Measurements from ENCODE around the gene TOP2B. TPM values are rescaled to one million over a fixed set of nuclear protein-coding genes. Genes with fewer than 3 reads are reported as not detected.

The TOP2B gene
- total RNA-seq, 6 donors from 2014 or later, result 67.7 to 168 (median 75.6) TPM

DNA sequence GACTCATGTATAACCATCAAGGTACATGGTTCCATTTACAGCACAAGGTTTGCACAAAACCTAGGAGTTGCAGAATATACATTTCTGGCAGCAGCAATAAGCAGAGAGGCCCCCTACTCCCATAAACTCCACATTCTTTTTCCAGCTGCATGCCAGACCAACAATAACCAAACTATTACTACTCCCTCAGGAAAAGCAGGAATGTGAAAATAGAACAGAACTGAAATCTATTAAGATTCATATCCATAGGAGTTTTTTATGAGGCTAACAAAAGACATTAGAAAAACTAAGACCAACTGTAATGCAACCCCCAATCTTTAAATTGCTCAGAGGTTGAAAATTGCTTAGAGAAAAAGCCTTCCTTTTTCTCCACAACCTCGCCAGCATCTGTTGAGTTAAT lies 27.6 kb upstream of the TOP2B start:
- no peaks in the 10 kb centered on the region for H3K36me3 ChIP-seq
- no peaks in the 10 kb centered on the region for H3K9me3 ChIP-seq
- TF ChIP-seq POLR2A (IDR thresholded peaks at IDR 0.05) (no peak), POLR2AphosphoS5 (IDR thresholded peaks at IDR 0.05) (no peak), EP300 (IDR thresholded peaks at IDR 0.05) (no peak)
- TF ChIP-seq, protein P1, sequence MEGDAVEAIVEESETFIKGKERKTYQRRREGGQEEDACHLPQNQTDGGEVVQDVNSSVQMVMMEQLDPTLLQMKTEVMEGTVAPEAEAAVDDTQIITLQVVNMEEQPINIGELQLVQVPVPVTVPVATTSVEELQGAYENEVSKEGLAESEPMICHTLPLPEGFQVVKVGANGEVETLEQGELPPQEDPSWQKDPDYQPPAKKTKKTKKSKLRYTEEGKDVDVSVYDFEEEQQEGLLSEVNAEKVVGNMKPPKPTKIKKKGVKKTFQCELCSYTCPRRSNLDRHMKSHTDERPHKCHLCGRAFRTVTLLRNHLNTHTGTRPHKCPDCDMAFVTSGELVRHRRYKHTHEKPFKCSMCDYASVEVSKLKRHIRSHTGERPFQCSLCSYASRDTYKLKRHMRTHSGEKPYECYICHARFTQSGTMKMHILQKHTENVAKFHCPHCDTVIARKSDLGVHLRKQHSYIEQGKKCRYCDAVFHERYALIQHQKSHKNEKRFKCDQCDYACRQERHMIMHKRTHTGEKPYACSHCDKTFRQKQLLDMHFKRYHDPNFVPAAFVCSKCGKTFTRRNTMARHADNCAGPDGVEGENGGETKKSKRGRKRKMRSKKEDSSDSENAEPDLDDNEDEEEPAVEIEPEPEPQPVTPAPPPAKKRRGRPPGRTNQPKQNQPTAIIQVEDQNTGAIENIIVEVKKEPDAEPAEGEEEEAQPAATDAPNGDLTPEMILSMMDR (IDR thresholded peaks at IDR 0.05), result no peak
- H3K27ac ChIP-seq, result no peak overlapping the region
- H3K4me3 ChIP-seq, result no peak overlapping the region
- no peaks in the 10 kb centered on the region for H3K27me3 ChIP-seq
- WGBS, 2 donors, result 74% methylated on average over 1 of the region's 1 CpG
- ATAC-seq (ENCODE audit: low FRiP score in 2 of 2) (no peak), DNase-seq (no peak)
- H3K4me1 ChIP-seq, result no peaks in the 10 kb centered on the region

DNA sequence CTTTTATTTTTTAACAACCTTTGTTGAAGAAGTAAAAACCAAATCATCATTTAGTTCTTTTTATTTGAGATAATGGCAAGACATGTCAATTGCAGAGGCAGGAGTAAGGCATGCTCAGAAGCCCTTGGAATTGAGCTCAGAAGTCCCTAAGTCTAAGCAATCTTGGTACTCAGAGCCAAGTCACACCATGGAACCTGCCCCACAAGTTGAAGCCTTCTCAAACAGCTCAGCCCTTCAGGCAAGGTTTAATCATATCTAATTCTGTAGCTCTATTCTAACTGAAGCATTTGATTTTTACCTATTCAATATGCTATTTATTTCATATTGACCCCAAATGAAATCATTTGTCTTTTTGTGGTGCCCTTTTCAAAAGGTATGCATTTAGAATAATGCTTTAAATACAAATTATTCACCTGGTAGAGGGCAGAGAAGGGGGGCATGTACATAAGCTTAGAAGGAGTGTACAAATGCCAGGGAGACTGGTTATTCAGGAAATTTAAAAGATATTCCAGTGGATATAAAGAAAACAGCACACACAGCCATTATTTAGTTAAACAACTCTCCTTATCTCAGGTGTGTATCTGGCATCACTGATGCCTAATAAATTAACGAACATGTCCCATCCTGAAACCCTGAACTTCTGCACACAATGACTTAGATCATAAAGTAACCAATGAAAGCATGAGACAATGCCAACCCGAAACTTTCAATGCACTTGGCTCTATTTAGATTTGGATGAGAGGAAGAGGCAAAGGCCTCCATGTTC lies 26.2 kb upstream of the TOP2B start:
- ATAC-seq (ENCODE audit: low FRiP score in 2 of 2) (no peak), DNase-seq (no peak)
- H3K27ac ChIP-seq, result no peak overlapping the region
- TF ChIP-seq EP300 (IDR thresholded peaks at IDR 0.05), result no peak
- TF ChIP-seq, protein P1 (IDR thresholded peaks at IDR 0.05), result no peak
- TF ChIP-seq POLR2A (IDR thresholded peaks at IDR 0.05), result no peak
- TF ChIP-seq POLR2AphosphoS5 (IDR thresholded peaks at IDR 0.05), result no peak
- WGBS, 2 donors, result 85 to 97% methylated on average over 2 of the region's 2 CpGs
- no peaks in the 10 kb centered on the region for H3K36me3 ChIP-seq
- no peaks in the 10 kb centered on the region for H3K9me3 ChIP-seq
- no peaks in the 10 kb centered on the region for H3K27me3 ChIP-seq
- H3K4me1 ChIP-seq, result no peaks in the 10 kb centered on the region
- no peak overlapping the region for H3K4me3 ChIP-seq

DNA sequence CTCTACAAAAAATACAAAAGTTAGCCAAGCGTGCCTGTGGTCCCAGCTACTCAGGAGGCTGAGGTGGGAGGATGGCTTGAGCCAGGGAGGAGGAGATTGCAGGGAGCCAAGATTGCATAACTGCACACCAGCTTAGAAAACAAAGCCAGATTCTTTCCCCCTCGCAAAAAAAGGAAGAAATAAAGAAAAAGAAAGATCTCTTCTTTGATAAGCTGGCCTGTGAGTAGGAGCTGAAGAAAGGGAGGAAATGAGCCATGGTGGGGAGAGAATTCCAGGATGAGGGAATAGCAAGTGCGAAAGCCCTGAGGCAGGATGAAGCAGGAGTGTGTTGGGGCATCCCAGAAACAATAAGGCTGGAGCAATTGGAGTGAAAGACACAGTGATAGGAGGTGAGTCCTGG lies 24.5 kb upstream of the TOP2B start:
- Histone ChIP-seq H3K36me3 (no peaks in the 10 kb centered on the region), H3K27me3 (no peaks in the 10 kb centered on the region), H3K4me3 (no peak overlapping the region), H3K4me1 (no peaks in the 10 kb centered on the region), H3K9me3 (no peaks in the 10 kb centered on the region), H3K27ac (no peak overlapping the region)
- TF ChIP-seq POLR2A (IDR thresholded peaks at IDR 0.05) (no peak), EP300 (IDR thresholded peaks at IDR 0.05) (no peak), POLR2AphosphoS5 (IDR thresholded peaks at IDR 0.05) (no peak)
- TF ChIP-seq, protein P1 (IDR thresholded peaks at IDR 0.05), result no peak
- DNase-seq (no peak), ATAC-seq (ENCODE audit: low FRiP score in 2 of 2) (no peak)
- 54 to 57% methylated on average over 3 of the region's 3 CpGs for WGBS, 2 donors

DNA sequence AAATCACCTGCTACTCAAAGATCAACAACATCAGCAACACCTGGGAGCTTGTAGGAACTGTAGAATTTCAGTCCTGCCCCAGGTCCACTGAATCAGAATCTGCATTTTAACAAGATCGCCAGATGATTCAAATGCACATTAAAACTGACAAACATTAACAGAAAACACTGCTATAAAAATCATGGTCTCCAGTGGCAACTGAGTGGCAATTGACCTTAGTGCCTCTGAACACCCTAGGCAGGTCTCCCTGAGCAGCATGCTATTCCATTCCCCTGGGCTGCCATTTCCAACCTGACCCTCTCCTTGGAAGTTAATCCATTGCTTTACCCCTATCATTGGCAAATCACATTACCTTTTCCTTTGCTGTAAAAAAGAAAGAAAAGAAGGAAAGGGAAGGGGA lies 23.0 kb upstream of the TOP2B start:
- DNase-seq (no peak), ATAC-seq (ENCODE audit: low FRiP score in 2 of 2) (no peak)
- 94% methylated on average over 1 of the region's 1 CpG for WGBS, 2 donors
- no peaks in the 10 kb centered on the region for H3K36me3 ChIP-seq
- no peaks in the 10 kb centered on the region for H3K27me3 ChIP-seq
- H3K9me3 ChIP-seq, result no peaks in the 10 kb centered on the region
- H3K4me3 ChIP-seq, result no peak overlapping the region
- TF ChIP-seq EP300 (IDR thresholded peaks at IDR 0.05), result no peak
- no peak for TF ChIP-seq POLR2A (IDR thresholded peaks at IDR 0.05)
- TF ChIP-seq, protein P1 (IDR thresholded peaks at IDR 0.05), result no peak
- no peak for TF ChIP-seq POLR2AphosphoS5 (IDR thresholded peaks at IDR 0.05)
- no peaks in the 10 kb centered on the region for H3K4me1 ChIP-seq
- H3K27ac ChIP-seq, result no peak overlapping the region

DNA sequence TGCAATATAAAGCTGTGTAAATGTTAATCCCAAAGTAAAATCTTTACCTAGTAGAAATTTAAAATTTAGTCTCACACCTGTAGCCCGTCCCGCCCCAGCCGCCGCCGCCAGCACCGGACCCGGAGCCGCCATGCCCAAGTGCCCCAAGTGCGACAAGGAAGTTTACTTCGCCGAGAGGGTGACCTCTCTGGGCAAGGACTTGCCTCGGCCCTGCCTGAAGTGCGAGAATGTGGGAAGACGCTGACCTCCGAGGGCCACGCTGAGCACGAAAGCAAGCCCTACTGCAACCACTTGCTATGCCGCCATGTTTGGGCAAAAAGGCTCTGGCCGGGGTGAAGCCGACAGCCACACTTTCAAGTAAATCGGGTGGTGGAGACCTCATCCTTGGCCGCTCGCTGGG lies 22.1 kb upstream of the TOP2B start:
- H3K9me3 ChIP-seq, result no peaks in the 10 kb centered on the region
- H3K27ac ChIP-seq, result no peak overlapping the region
- H3K27me3 ChIP-seq, result no peaks in the 10 kb centered on the region
- no peak overlapping the region for H3K4me3 ChIP-seq
- no peaks in the 10 kb centered on the region for H3K36me3 ChIP-seq
- no peak for ATAC-seq (ENCODE audit: low FRiP score in 2 of 2)
- no peak for TF ChIP-seq EP300 (IDR thresholded peaks at IDR 0.05)
- TF ChIP-seq POLR2A (IDR thresholded peaks at IDR 0.05), result no peak
- no peak for TF ChIP-seq POLR2AphosphoS5 (IDR thresholded peaks at IDR 0.05)
- TF ChIP-seq, protein P1 (IDR thresholded peaks at IDR 0.05), result no peak
- no peaks in the 10 kb centered on the region for H3K4me1 ChIP-seq
- WGBS, 2 donors, result 95 to 96% methylated on average over 20 to 23 of the region's 23 CpGs
- peak in 1 of 2 donors; percentile 80 for DNase-seq
